GM12878 (cell line): ENCODE measurements around the gene IRF2BP1. TPM values are rescaled to one million over a fixed set of nuclear protein-coding genes. Genes with fewer than 3 reads are reported as not detected.

Experiments used
- ATAC-seq: fragments of 200-7000 bp; cut with Tn5 transposase; 3 replicates; pipeline ENCODE4 v1.9.1; 2020; ENCODE audit warnings: mild to moderate bottlenecking, moderate library complexity
- BruUV-seq: library from RNA; stranded (reverse); fragments of 400-500 nt; replicated peaks from 2 replicates; lab custom pipeline; 2021; lab: Mats Ljungman, UMichigan
- CTCF ChIA-PET: fragments of 300-600 bp; sonication (Branson Sonifier 250); formaldehyde crosslinking; extraction: SDS; loops from one replicate; lab custom pipeline; 2021; ENCODE audit warnings: inconsistent platforms; lab: Yijun Ruan, JAX
- POLR2A ChIA-PET: fragments of 350-600 bp; formaldehyde crosslinking; extraction: SDS; loops from one replicate; lab custom pipeline; 2021; ENCODE audit warnings: inconsistent platforms; lab: Charles Lee
- RAD21 ChIA-PET: fragments of 300-600 bp; sonication (Branson Sonifier 250); formaldehyde crosslinking; loops from one replicate; lab custom pipeline; 2023; ENCODE audit warnings: antibody characterized with exemption; ENCODE audit not compliant: unreplicated experiment; lab: Charles Lee
- SMC1A ChIA-PET: fragments of 300-600 bp; sonication (Branson Sonifier 250); formaldehyde crosslinking; loops from one replicate; lab custom pipeline; 2023; ENCODE audit not compliant: unreplicated experiment, uncharacterized antibody; lab: Charles Lee
- DNase-seq: peaks from one replicate; pipeline ENCODE4 v3.0.0-alpha.2; 2011; ENCODE audit warnings: low read depth, low spot score
- FAIRE-seq: peaks from 3 replicates; lab custom pipeline; 2011; peaks lifted over from hg19 to GRCh38; lab: Jason Lieb, UNC
- H2AFZ ChIP-seq: 2 replicates; pipeline ENCODE4 v1.6.0; 2011; ENCODE audit warnings: low read depth, low read length, control low read depth; ENCODE audit not compliant: control insufficient read depth
- H3K27ac ChIP-seq: 2 replicates; pipeline ENCODE4 v1.5.1; 2011; ENCODE audit warnings: control low read depth; ENCODE audit not compliant: control insufficient read depth, insufficient read depth
- H3K27me3 ChIP-seq, 2 experiments: replicated peaks in 1 of 2; 2 replicates each; pipeline versions ENCODE4 v1.6.0 to v1.6.1; 2011; ENCODE audit warnings: low read length in 1 of 2; ENCODE audit not compliant: control insufficient read depth in 2 of 2, insufficient read depth in 2 of 2
- H3K36me3 ChIP-seq, 2 experiments: 2 replicates each; pipeline ENCODE4 v1.5.1; 2011; ENCODE audit warnings: low read length in 1 of 2; ENCODE audit not compliant: control insufficient read depth in 2 of 2, insufficient read depth in 2 of 2
- H3K4me1 ChIP-seq: 2 replicates; pipeline ENCODE4 v1.6.1; 2011; ENCODE audit warnings: mild to moderate bottlenecking, low read length, moderate library complexity, mixed read lengths; ENCODE audit not compliant: control insufficient read depth, insufficient read depth
- H3K4me2 ChIP-seq: 2 replicates; pipeline ENCODE4 v1.6.0; 2011; ENCODE audit warnings: control low read depth; ENCODE audit not compliant: control insufficient read depth, insufficient read depth
- H3K4me3 ChIP-seq: fragments of 200-600 bp; sonication (generic); 2 replicates; pipeline ENCODE4 v1.5.1; 2016
- H3K79me2 ChIP-seq: 2 replicates; pipeline ENCODE4 v1.6.0; 2011; ENCODE audit warnings: low read length; ENCODE audit not compliant: control insufficient read depth, insufficient read depth
- H3K9ac ChIP-seq: 2 replicates; pipeline ENCODE4 v1.8.0; 2011; ENCODE audit warnings: low read length, control low read depth, mixed read lengths; ENCODE audit not compliant: control insufficient read depth, insufficient read depth
- H3K9me3 ChIP-seq: replicated peaks from 3 replicates; pipeline ENCODE4 v1.5.1; 2011; ENCODE audit warnings: mild to moderate bottlenecking, low read length; ENCODE audit not compliant: control insufficient read depth, insufficient read depth
- H4K20me1 ChIP-seq: 2 replicates; pipeline ENCODE4 v1.6.0; 2011; ENCODE audit not compliant: control insufficient read depth, insufficient read depth
- CHD2 ChIP-seq: IDR thresholded peaks from 2 replicates; pipeline ENCODE4 v1.6.1; 2011; ENCODE audit warnings: low read depth, low read length, improper control_type of control experiment, borderline replicate concordance
- FOXK2 ChIP-seq: fragments of 450-650 bp; IDR thresholded peaks from 2 replicates; pipeline ENCODE4 v1.6.1; 2017; ENCODE audit warnings: mild to moderate bottlenecking, moderate library complexity
- LARP7 ChIP-seq: fragments of 450-650 bp; IDR thresholded peaks from 2 replicates; pipeline ENCODE4 v1.6.1; 2017; ENCODE audit warnings: mild to moderate bottlenecking
- NFXL1 ChIP-seq: fragments of 450-650 bp; IDR thresholded peaks from 2 replicates; pipeline ENCODE4 v1.6.1; 2017; ENCODE audit warnings: antibody characterized with exemption, mild to moderate bottlenecking, borderline replicate concordance
- NFYB ChIP-seq: IDR thresholded peaks from 2 replicates; pipeline ENCODE4 v1.6.1; 2011; ENCODE audit warnings: low read depth, mild to moderate bottlenecking, low read length, improper control_type of control experiment, moderate library complexity; ENCODE audit not compliant: insufficient read depth
- NRF1 ChIP-seq: conservative IDR thresholded peaks from 2 replicates; pipeline ENCODE4 v1.6.1; 2011; ENCODE audit warnings: mild to moderate bottlenecking, low read depth, low read length, improper control_type of control experiment
- PAX5 ChIP-seq: IDR thresholded peaks from 2 replicates; pipeline ENCODE4 v1.6.1; 2011; ENCODE audit warnings: low read depth, low read length, borderline replicate concordance
- RUNX3 ChIP-seq: IDR thresholded peaks from 2 replicates; pipeline ENCODE4 v1.6.1; 2012; ENCODE audit warnings: low read length, inconsistent platforms
- SP1 ChIP-seq: IDR thresholded peaks from one replicate; pipeline ENCODE4 v1.6.1; 2011; ENCODE audit warnings: low read depth, low read length
- SPI1 ChIP-seq: IDR thresholded peaks from 2 replicates; pipeline ENCODE4 v1.6.1; 2011; ENCODE audit warnings: low read depth, mild to moderate bottlenecking, low read length, moderate library complexity, borderline replicate concordance; ENCODE audit not compliant: insufficient read depth
- ZBED1 ChIP-seq: IDR thresholded peaks from 2 replicates; pipeline ENCODE4 v1.6.1; 2016; ENCODE audit warnings: borderline replicate concordance
- ZNF622 ChIP-seq: fragments of 450-650 bp; IDR thresholded peaks from 2 replicates; pipeline ENCODE4 v1.6.1; 2017; ENCODE audit warnings: mild to moderate bottlenecking, inconsistent platforms
- WGBS: methylation state at CpG from one replicate; pipeline ENCODE4 v1.1.6; 2016; ENCODE audit warnings: low lambda C conversion rate; ENCODE audit not compliant: insufficient replicate concordance, insufficient coverage; ENCODE audit errors: missing lambda C conversion rate; 5-methylcytosine and 5-hydroxymethylcytosine counted together
- in situ Hi-C: fragments of 300-500 bp; cut with MboI; formaldehyde crosslinking; loops from 9 replicates; pipeline ENCODE4 v1.14.3; 2018; ENCODE audit warnings: mixed read lengths
- intact Hi-C: fragments of 100-400 bp; cut with micrococcal nuclease; formaldehyde crosslinking; loops from one replicate; pipeline ENCODE4 v1.14.2; 2022; ENCODE audit not compliant: unreplicated experiment
- polyA plus RNA-seq, 11 experiments: library from polyadenylated mRNA; depleted of rRNA in 4 of 11; unstranded in 6 of 11; stranded (reverse) in 5 of 11; fragments of >200 nt; fragmentation: Nextera tagmentation in 4 of 11; fragmentation: Illumina TruSeq in 1 of 11; extraction: Ambion mirVana in 4 of 11; extraction: Trizol in 1 of 11; gene quantifications; 1 replicate in 1 of 11; 2 replicates in 10 of 11; pipeline versions ENCODE4 v1.2.1 to v1.2.3, GENCODE V29; 2011 to 2016; ENCODE audit warnings: inconsistent platforms in 2 of 11, missing spikeins in 2 of 11, low read depth in 1 of 11
- total RNA-seq, 4 experiments: library from RNA; depleted of rRNA in 3 of 4; stranded (reverse); fragments of >200 nt in 3 of 4; fragmentation: Illumina TruSeq in 1 of 4; extraction: Trizol in 1 of 4; gene quantifications; 2 replicates each; pipeline versions ENCODE4 v1.2.1 to v1.2.3, GENCODE V29; 2013 to 2021
- TF ChIP-seq, protein P1 (sequence below): fragments of 450-650 bp; formaldehyde crosslinking; IDR thresholded peaks from 2 replicates; pipeline ENCODE4 v1.5.0; 2022; ENCODE audit warnings: mild to moderate bottlenecking, missing genetic modification characterization

The IRF2BP1 gene
- total and polyA plus RNA-seq, 10 of the 15 experiments (the other 5 are each of a cell fraction or from before 2014, with no cell fraction given) = 0.31 to 24.4 (median 4.4) TPM

DNA sequence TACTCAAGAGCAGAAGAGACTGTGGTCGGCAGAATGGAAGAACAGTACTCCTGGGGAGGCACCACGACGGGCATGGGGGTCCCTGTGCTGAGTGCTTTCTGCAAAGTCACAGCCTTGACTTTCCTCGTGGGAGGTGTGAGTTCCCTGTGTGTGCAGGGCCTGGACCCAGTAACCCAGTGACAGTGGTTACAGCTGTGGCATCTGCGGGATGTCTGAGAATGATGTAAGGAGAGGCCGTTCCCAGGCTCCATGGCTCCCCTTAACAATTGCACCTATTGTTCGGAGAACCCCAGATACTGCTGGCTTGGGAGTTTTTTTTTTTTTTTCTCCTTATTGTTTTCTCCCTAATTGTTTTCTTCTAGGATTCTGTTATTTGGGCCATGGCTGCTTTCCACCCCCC lies 33.7 kb upstream of the IRF2BP1 start:
- DNase-seq = no peak
- in situ Hi-C loops = no loop called here

More for the DNA sequence above, 33.7 kb upstream of the IRF2BP1 start:
- ChIA-PET POLR2A (interaction anchor here (0.6 kb wide), 1 partner anchor 119 kb away, joined by 6 read pairs; no protein-coding TSS in a partner anchor), SMC1A (no interaction called here), CTCF (interaction anchor here (0.6 kb wide), 1 partner anchor 348 kb away, joined by 3 read pairs; no protein-coding TSS in a partner anchor), RAD21 (no interaction called here)
- Histone ChIP-seq H3K79me2 (no peaks in the 10 kb centered on the region), H4K20me1 (no peaks in the 10 kb centered on the region), H3K9ac (no peak overlapping the region), H3K36me3 (no peaks in the 10 kb centered on the region), H3K4me1 (no peaks in the 10 kb centered on the region), H3K27me3 (no peaks in the 10 kb centered on the region), H2AFZ (no peak overlapping the region), H3K4me3 (no peak overlapping the region), H3K9me3 (no peaks in the 10 kb centered on the region), H3K27ac (no peak overlapping the region), H3K4me2 (no peak overlapping the region)
- intact Hi-C loops = no loop called here
- no peak for TF ChIP-seq LARP7
- no peak for TF ChIP-seq RUNX3
- no peak for TF ChIP-seq SP1
- TF ChIP-seq CHD2 = no peak
- no peak for TF ChIP-seq FOXK2
- no peak for TF ChIP-seq NFYB
- TF ChIP-seq PAX5 = no peak
- no peak for TF ChIP-seq SPI1
- TF ChIP-seq NFXL1 = no peak
- TF ChIP-seq ZBED1 = no peak
- no peak for TF ChIP-seq ZNF622
- TF ChIP-seq, protein P1, sequence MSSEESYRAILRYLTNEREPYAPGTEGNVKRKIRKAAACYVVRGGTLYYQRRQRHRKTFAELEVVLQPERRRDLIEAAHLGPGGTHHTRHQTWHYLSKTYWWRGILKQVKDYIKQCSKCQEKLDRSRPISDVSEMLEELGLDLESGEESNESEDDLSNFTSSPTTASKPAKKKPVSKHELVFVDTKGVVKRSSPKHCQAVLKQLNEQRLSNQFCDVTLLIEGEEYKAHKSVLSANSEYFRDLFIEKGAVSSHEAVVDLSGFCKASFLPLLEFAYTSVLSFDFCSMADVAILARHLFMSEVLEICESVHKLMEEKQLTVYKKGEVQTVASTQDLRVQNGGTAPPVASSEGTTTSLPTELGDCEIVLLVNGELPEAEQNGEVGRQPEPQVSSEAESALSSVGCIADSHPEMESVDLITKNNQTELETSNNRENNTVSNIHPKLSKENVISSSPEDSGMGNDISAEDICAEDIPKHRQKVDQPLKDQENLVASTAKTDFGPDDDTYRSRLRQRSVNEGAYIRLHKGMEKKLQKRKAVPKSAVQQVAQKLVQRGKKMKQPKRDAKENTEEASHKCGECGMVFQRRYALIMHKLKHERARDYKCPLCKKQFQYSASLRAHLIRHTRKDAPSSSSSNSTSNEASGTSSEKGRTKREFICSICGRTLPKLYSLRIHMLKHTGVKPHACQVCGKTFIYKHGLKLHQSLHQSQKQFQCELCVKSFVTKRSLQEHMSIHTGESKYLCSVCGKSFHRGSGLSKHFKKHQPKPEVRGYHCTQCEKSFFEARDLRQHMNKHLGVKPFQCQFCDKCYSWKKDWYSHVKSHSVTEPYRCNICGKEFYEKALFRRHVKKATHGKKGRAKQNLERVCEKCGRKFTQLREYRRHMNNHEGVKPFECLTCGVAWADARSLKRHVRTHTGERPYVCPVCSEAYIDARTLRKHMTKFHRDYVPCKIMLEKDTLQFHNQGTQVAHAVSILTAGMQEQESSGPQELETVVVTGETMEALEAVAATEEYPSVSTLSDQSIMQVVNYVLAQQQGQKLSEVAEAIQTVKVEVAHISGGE = no peak
- no peak for TF ChIP-seq NRF1
- no peak for ATAC-seq
- no peak for FAIRE-seq
- WGBS = 24% methylated on average over 7 of the region's 7 CpGs
- no TSS peak for BruUV-seq
